Endodermal cell (in vitro differentiated cells): ENCODE data around the gene SLC2A8. TPM values are rescaled to one million over a fixed set of nuclear protein-coding genes. Genes with fewer than 3 reads are reported as not detected.

Experiments
- DNase-seq: peaks from one replicate; pipeline ENCODE4 v3.0.0-alpha.2; 2017
- H3K27ac ChIP-seq: 2 replicates; pipeline ENCODE4 v1.5.1; 2013; ENCODE audit warnings: mild to moderate bottlenecking, low read depth, low read length, moderate library complexity
- H3K27me3 ChIP-seq: 2 replicates; pipeline ENCODE4 v1.6.1; 2013; ENCODE audit warnings: mild to moderate bottlenecking, low read length, moderate library complexity; ENCODE audit not compliant: insufficient read depth, control insufficient read depth, poor library complexity, severe bottlenecking
- H3K36me3 ChIP-seq: 2 replicates; pipeline ENCODE4 v1.7.0; 2013; ENCODE audit warnings: mild to moderate bottlenecking, low read length, moderate library complexity; ENCODE audit not compliant: control insufficient read depth, insufficient read depth
- H3K4me1 ChIP-seq: one replicate; pipeline ENCODE4 v1.7.0; 2013; ENCODE audit warnings: low read length; ENCODE audit not compliant: control insufficient read depth, insufficient read depth
- H3K4me3 ChIP-seq: 2 replicates; pipeline ENCODE4 v1.5.1; 2013; ENCODE audit warnings: mild to moderate bottlenecking, low read length, moderate library complexity
- H3K9ac ChIP-seq: 2 replicates; pipeline ENCODE4 v1.6.1; 2013; ENCODE audit warnings: mild to moderate bottlenecking, low read length, moderate library complexity; ENCODE audit not compliant: poor library complexity, severe bottlenecking; ENCODE audit errors: extremely low read depth
- H3K9me3 ChIP-seq: 2 replicates; pipeline ENCODE4 v1.6.1; 2013; ENCODE audit warnings: mild to moderate bottlenecking, low read length, moderate library complexity; ENCODE audit not compliant: control insufficient read depth
- H3K27ac Mint-ChIP-seq: 2 replicates; pipeline ENCODE4 v1.8.0; 2020; ENCODE audit warnings: mixed read lengths
- H3K27me3 Mint-ChIP-seq: 2 replicates; pipeline ENCODE4 v1.8.0; 2021; ENCODE audit warnings: mild to moderate bottlenecking, mixed read lengths; ENCODE audit not compliant: insufficient read depth
- H3K36me3 Mint-ChIP-seq: 2 replicates; pipeline ENCODE4 v1.8.0; 2020; ENCODE audit warnings: low read depth, mixed read lengths
- H3K4me1 Mint-ChIP-seq: 2 replicates; pipeline ENCODE4 v1.8.0; 2020; ENCODE audit warnings: mixed read lengths
- H3K4me3 Mint-ChIP-seq: 2 replicates; pipeline ENCODE4 v1.8.0; 2020; ENCODE audit warnings: mild to moderate bottlenecking, moderate library complexity, mixed read lengths
- H3K9me3 Mint-ChIP-seq: 2 replicates; pipeline ENCODE4 v1.8.0; 2020; ENCODE audit warnings: mild to moderate bottlenecking, mixed read lengths
- WGBS, 2 experiments: methylation state at CpG; one replicate each; pipeline versions ENCODE4 v1.1.5 to v1.1.7; 2013; ENCODE audit warnings: missing lambda C conversion rate in 2 of 2, mixed read lengths in 1 of 2; ENCODE audit not compliant: insufficient coverage in 1 of 2, insufficient read length in 1 of 2; 5-methylcytosine and 5-hydroxymethylcytosine counted together
- total RNA-seq, 2 donors: library from RNA; stranded (reverse); fragmentation: NEBNext Ultra II Directional in 1 of 2; extraction: Animal tissue kit (Norgen Biotek cat#: 25700) in 1 of 2; gene quantifications; 2 replicates in 1 of 2; 3 replicates in 1 of 2; pipeline ENCODE4 v1.2.1, GENCODE V29; 2021
- TF ChIP-seq, protein P1 (sequence below): fragments of 200-600 bp; sonication (generic); conservative IDR thresholded peaks from 2 replicates; pipeline ENCODE4 v1.5.0; 2021; ENCODE audit warnings: antibody characterized with exemption, mild to moderate bottlenecking

Gene SLC2A8
- total RNA-seq, 2 donors from 2014 or later: 33.6 to 40.3 TPM

DNA sequence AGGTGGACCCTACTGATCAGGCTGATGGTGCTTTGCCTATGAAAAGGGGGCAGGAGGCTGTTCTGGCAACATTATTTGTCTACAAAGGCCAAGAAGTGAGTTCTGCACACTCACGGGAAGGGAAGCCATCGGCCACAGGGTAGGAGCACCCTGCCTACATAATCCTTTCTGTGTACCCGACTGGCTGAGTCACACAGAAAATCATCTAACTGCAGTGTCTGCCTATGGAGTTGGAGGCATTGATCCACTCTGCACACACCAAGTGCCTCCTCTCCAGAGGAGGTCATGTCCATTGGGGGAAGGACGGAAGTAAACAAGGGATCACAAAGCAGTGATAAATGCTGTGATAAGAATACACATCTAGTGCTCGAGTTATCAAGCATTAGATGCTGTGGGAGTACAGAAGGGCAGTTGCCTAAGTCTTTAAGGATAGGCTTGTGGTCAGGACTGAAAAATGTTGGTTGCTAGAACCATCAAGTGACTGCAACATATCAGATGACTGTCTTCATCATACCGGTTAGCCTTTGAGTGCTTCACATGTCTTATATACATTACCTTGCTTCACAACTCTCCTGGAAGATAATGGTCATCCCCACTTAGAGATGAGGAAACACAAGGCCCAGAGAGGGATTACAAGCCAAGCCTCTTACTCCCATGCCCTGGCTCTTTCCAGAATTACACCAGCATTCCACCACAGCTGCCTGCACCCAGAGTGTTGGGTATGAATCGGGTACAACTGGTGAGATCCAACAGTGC lies 1.3 kb upstream of the SLC2A8 start:
- H3K9me3 Mint-ChIP-seq: no peaks in the 10 kb centered on the region
- TF ChIP-seq, protein P1, sequence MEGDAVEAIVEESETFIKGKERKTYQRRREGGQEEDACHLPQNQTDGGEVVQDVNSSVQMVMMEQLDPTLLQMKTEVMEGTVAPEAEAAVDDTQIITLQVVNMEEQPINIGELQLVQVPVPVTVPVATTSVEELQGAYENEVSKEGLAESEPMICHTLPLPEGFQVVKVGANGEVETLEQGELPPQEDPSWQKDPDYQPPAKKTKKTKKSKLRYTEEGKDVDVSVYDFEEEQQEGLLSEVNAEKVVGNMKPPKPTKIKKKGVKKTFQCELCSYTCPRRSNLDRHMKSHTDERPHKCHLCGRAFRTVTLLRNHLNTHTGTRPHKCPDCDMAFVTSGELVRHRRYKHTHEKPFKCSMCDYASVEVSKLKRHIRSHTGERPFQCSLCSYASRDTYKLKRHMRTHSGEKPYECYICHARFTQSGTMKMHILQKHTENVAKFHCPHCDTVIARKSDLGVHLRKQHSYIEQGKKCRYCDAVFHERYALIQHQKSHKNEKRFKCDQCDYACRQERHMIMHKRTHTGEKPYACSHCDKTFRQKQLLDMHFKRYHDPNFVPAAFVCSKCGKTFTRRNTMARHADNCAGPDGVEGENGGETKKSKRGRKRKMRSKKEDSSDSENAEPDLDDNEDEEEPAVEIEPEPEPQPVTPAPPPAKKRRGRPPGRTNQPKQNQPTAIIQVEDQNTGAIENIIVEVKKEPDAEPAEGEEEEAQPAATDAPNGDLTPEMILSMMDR: no peak
- no peak overlapping the region for H3K27ac ChIP-seq
- DNase-seq: no peak
- no peaks in the 10 kb centered on the region for H3K27me3 ChIP-seq
- H3K36me3 Mint-ChIP-seq: peaks cover 3% of the 10 kb centered on the region
- H3K4me3 ChIP-seq: peak overlapping the region; percentile 80
- H3K27ac Mint-ChIP-seq: peak overlapping the region; percentile 98
- H3K4me1 Mint-ChIP-seq: peaks cover 38% of the 10 kb centered on the region
- peaks cover 18% of the 10 kb centered on the region for H3K4me1 ChIP-seq
- peaks cover 10% of the 10 kb centered on the region for H3K36me3 ChIP-seq
- WGBS, 2 experiments: 79 to 89% methylated on average over 7 of the region's 7 CpGs
- no peak overlapping the region for H3K9ac ChIP-seq
- peaks cover 10% of the 10 kb centered on the region for H3K27me3 Mint-ChIP-seq
- peak overlapping the region; percentile 70 for H3K4me3 Mint-ChIP-seq
- H3K9me3 ChIP-seq: no peaks in the 10 kb centered on the region

DNA sequence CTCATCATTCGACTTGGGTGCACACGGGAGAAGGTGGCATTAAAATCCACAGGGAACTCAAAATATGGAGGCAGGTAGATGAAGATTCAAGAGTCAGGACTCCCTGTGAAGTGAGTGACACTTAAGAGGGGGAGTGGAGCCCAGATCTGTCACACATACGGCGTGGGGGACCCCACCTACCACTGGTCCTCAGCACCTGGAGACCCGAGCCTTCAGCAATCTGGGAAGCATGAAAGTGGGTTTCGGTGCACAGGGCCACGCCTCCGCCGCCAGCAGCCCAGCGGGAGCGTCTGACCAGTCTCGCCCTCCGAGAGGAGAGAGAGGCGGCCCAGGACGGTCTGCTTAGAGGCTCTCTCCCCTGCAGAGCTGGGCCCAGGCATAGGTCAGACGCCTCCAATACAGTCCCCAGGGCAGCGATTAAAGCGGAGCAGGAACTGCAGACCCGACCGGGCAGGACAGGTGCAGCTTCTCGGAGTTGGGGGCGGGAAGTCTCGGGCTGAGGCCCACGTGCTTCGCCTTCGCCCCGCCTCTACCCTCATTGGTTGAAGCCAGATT lies 639 bp upstream of the SLC2A8 start:
- peaks cover 18% of the 10 kb centered on the region for H3K4me1 ChIP-seq
- DNase-seq: no peak
- H3K4me3 ChIP-seq: peak overlapping the region; percentile 80
- no peaks in the 10 kb centered on the region for H3K9me3 ChIP-seq
- TF ChIP-seq, protein P1: no peak
- peaks cover 11% of the 10 kb centered on the region for H3K36me3 ChIP-seq
- H3K27ac Mint-ChIP-seq: peak overlapping the region; percentile 98
- peaks cover 3% of the 10 kb centered on the region for H3K36me3 Mint-ChIP-seq
- H3K27me3 ChIP-seq: no peaks in the 10 kb centered on the region
- H3K4me1 Mint-ChIP-seq: peaks cover 38% of the 10 kb centered on the region
- H3K9me3 Mint-ChIP-seq: no peaks in the 10 kb centered on the region
- WGBS, 2 experiments: 7 to 8% methylated on average over 21 to 27 of the region's 27 CpGs
- peaks cover 10% of the 10 kb centered on the region for H3K27me3 Mint-ChIP-seq
- peak overlapping the region; percentile 71 for H3K27ac ChIP-seq
- H3K4me3 Mint-ChIP-seq: peak overlapping the region; percentile 70
- no peak overlapping the region for H3K9ac ChIP-seq

DNA sequence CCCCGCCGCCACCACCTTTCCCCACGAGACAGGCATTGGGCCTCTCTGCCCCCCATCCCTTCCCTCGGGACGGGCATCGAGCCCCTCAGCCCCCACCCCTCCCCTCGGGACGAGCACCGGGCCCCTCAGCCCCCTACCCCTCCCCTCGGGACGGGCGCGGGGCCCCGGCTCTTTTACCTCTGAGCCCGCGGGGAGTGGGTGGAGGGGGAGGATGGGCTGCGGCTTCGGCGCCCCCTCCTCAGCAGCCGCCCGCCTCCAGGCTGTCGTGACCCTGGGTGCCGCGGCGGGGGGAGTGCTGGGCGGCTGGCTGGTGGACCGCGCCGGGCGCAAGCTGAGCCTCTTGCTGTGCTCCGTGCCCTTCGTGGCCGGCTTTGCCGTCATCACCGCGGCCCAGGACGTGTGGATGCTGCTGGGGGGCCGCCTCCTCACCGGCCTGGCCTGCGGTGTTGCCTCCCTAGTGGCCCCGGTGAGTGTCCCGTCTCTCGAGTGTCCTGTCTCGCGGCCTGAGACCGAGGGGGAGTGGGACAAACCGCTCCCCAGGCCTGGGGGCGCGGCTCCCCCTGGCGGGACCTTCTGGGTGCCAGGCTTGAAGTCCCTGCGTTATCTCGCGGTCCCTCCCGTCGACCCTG lies 791 bp downstream of the SLC2A8 start:
- Mint-ChIP-seq H3K27ac (peak overlapping the region; percentile 44), H3K27me3 (peaks cover 5% of the 10 kb centered on the region), H3K4me1 (peaks cover 31% of the 10 kb centered on the region), H3K4me3 (peak overlapping the region; percentile 70), H3K36me3 (peaks cover 6% of the 10 kb centered on the region), H3K9me3 (no peaks in the 10 kb centered on the region)
- WGBS, 2 experiments: 1 to 2% methylated on average over 14 to 43 of the region's 55 CpGs
- TF ChIP-seq, protein P1: peak; percentile 67
- H3K4me3 ChIP-seq: peak overlapping the region; percentile 81
- H3K27me3 ChIP-seq: no peaks in the 10 kb centered on the region
- no peaks in the 10 kb centered on the region for H3K9me3 ChIP-seq
- H3K9ac ChIP-seq: peak overlapping the region; percentile 32
- peaks cover 12% of the 10 kb centered on the region for H3K4me1 ChIP-seq
- H3K36me3 ChIP-seq: peaks cover 22% of the 10 kb centered on the region
- peak; percentile 78 for DNase-seq
- no peak overlapping the region for H3K27ac ChIP-seq
